HG02588 (cell line): ENCODE measurements around the gene IRX5.
A peak's percentile ranks its signal among the peaks of the same experiment; 100 is the strongest.

Experiments
- ATAC-seq: cut with Tn5 transposase; IDR thresholded peaks from one replicate; pipeline ENCODE4 v1.9.1; 2021; ENCODE audit warnings: mild to moderate bottlenecking, moderate library complexity; ENCODE audit not compliant: unreplicated experiment

IRX5 gene

GRCh38 chr16:54930005-54930868 lies at the start of gene IRX5:
IRX5 (plus strand) TSS chr16:54930865; CDS start chr16:54931199, 334 bp downstream.
- ATAC-seq: peak; percentile 33

DNA sequence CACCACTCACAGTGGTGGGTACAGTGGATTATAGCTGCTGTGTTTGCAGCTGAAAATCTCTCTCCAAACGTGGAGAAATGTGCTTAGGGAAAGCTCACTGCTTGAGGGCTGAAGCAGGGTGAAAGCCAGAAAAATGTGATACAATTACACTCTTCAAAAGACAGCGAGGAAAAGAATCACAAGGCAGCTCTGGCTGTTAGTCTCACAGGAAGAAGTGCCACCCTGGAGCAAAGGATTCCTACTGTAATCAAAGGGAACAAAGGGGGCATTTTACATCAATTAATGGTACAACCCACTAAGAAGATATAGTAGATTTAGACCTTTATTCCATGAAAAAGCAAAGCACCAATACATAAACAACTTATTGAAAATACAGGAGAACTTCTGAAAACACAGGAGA lies 48.1 kb upstream of the IRX5 start:
- no peak for ATAC-seq

- ATAC-seq: no peak
Measured at GRCh38 chr16:54883358-54883757, 47.3 kb upstream of the IRX5 start.

DNA sequence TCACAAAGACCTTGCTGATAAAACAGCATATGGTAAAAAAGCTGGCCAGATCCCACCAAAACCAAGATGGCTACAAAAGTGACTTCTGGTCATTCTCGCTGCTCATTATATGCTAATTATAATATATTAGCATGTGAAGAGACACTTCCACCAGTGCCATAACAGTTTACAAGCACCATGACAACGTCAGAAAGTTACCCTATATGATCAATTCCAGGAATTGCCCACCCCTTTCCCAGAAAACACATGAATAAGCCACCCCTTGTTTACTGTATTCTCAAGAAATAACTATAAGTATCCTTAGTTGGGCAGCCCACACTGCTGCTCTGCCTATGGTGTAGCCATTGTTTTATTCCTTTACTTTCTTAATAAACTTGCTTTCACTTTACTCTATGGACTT lies 44.6 kb upstream of the IRX5 start:
- no peak for ATAC-seq

- ATAC-seq: no peak
Measured at GRCh38 chr16:54890381-54890780, 40.3 kb upstream of the IRX5 start.

DNA sequence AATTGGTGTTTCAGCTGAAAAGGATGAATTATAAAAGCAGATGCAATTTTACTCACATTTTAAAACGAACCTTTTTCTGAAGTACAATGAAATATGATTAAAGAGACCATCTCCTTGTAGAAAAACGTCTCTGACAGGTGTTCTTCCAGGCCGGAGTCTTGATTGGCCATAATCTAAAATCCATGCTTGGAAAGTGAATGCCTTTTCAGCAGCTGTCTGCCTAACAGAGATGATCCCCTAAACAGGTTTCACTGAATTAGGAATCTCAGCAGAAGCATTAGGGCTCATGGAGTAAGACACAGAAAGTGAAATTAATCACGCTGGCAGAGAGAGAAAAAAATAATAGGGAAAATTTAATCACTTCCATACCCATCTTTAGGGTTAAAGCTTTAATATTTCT lies 39.3 kb upstream of the IRX5 start:
- no peak for ATAC-seq

DNA sequence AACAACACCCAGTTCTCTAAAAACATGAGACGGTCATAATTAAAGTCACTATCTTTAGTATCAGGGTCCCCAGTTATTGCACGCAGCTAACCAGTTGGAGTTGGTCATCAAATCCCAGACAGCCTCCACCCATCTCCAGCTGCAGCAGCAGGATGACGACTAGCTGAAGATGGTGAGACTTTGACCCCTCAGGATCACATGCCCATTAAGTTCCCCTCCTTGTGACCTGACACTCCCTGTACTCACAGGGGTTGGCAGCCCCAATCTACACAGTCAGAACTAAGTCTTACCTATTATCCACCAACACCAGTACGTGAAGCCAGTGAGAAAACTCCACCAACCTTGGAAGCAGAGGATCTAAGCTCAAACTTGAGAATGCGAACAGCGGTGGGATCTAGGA lies 37.7 kb upstream of the IRX5 start:
- ATAC-seq: no peak

DNA sequence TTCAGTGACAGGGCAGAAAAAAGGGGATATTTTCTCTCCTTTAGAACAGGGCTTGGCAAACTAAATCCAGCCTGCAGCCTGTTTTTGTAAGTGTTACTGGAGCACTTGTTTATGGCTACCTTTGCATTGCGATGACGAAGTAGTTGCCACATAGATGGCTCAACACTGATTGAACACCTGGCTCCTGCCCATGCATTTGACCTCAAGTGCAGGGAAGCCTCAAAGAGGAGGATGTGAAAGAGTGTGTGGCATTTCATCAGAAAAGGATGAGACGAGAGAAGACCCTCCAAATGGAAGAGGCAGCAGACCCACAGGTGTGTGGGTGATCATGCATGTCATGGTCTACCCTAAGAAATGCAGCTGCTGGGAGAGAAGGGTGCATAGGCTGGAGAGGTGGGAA lies 32.7 kb upstream of the IRX5 start:
- no peak for ATAC-seq

GRCh38 chr16:54901606-54902005 lies 29.1 kb upstream of the IRX5 start:
- no peak for ATAC-seq

- ATAC-seq: no peak
Measured at GRCh38 chr16:54903047-54903446, 27.6 kb upstream of the IRX5 start.

- no peak for ATAC-seq
Measured at GRCh38 chr16:54911079-54911478, 19.6 kb upstream of the IRX5 start.

DNA sequence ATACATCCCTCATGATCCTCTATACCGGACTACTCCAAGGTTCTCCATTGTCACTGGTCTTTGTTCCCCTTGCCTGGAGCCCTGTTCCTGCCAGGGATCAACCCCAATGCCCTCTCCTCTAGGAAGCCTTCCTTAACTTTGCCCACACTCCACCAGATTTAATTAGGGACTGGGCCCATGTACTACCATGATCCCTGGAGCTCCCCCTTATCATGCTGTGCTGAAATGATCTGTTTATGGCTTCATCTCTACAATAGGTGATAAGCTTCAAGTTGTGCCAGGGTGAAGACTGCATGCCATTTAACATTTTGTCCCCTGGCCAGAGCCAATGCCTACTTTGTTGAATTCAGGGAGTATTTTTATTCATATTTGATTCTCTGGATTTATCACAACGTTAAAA lies 17.9 kb upstream of the IRX5 start:
- no peak for ATAC-seq

GRCh38 chr16:54921206-54921824 lies 9.3 kb upstream of the IRX5 start:
- no peak for ATAC-seq

GRCh38 chr16:54923055-54923473 lies 7.6 kb upstream of the IRX5 start:
- ATAC-seq: no peak

DNA sequence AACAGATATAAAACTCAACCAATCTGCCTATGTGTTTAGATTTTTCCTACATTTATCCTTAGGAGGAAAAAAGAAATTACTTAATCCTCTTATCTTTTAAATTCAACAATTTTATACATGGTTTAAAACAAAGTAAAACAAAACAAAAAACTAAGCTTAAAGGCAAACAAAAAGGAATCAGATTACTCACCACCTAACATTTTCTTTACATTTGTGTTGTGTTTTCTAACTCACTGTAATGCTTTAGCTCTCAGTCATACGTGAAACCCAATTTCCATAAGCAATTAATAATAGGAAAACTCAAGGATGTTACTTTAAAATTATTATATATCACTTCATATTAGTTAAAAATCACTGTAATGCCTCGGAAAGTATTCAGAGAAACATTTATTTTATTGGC lies 6.7 kb upstream of the IRX5 start:
- ATAC-seq: no peak

GRCh38 chr16:54926166-54926838 lies 4.4 kb upstream of the IRX5 start:
- no peak for ATAC-seq

DNA sequence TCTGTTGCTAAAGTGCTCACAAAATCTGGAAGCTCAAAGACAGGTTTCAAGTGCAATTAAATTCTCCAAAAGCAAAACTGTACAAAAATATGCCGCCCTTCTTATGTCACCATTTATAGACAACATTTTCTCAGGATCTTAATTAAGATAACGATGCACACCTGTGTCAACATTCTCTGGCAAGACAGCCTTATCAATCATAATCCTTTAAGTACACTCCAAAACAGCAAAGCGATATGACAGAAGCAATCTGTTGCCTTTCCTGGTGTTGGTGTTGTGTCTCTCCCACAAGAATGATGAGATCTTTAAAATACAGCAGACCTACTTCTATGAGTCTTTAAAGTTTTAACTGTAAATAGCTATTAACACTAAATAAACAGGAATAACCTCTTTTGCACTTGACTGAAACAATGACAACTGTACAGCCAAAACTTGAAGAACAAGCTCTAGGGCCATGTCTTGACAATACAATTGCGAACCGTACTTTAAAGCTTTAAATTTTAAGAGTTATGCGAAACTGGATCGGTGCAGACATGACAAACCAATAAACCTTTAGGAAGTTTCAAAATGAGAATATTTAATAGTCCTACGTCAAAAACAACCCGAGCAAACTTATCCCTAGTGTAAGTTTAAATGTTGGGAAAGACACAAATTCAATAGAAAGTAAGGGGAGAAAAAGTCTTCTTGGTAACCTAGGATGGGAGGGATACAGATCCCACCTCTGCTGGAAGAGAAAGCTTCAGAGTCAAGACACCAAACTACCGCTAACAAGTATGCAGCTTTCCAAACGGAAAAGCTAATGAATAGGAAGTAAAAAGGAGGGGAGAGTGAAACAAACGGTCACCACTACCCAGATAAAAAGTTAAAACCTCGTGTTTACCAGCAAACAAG lies 3.3 kb upstream of the IRX5 start:
- no peak for ATAC-seq

- no peak for ATAC-seq
Measured at GRCh38 chr16:54928016-54928356, 2.7 kb upstream of the IRX5 start.

DNA sequence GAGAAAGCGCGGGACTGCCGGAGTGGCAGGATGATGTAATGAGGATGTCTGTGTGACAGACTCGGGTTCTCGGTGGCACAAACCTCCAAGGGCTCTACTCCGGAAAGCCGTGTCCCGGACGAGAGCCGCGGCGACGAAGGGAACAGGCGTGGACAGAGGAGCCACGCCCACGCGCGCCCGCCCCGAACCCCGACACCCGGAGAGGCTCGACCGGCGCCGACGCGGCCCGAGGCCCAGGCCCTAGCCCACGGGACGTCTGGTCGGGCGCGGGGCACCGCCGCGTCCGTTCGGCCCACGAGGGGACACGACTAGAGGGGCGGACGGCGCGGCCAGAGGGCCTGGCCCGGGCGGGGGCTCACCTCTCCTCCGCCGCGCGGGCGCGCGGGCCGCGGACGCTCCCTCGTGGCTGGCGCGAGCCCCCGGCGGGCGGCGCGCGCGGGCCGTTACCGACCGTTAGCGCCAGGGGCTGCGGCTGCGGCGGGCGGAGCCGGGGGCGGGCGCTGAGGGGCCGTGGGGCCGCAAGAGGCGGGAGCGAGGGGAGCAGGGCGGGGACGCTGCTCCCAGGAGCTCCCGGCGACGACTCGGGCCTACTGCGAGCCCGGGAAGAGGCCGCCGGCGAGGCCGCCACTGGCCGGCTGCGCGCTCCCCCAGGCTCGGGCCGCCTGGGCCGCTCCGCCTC lies 2.1 kb upstream of the IRX5 start:
- peak; percentile 53 for ATAC-seq
